SK-N-SH treated with all-trans-retinoic acid at 6 μM for 48 hours (cell line): ENCODE results near the gene EPDR1.

Experiments used
- ARNTL ChIP-seq: fragments of 450-650 bp; formaldehyde crosslinking; IDR thresholded peaks from 2 replicates; pipeline ENCODE4 v1.5.0; 2020; ENCODE audit warnings: low read depth, mild to moderate bottlenecking, moderate library complexity, borderline replicate concordance
- CREB5 ChIP-seq: fragments of 250-450 bp; sonication (Bioruptor Pico); IDR thresholded peaks from 2 replicates; pipeline ENCODE4 v1.5.1; 2020; ENCODE audit warnings: low read depth, mild to moderate bottlenecking, moderate library complexity
- TCF4 ChIP-seq: fragments of 250-450 bp; sonication (Bioruptor Pico); IDR thresholded peaks from 2 replicates; pipeline ENCODE4 v1.8.0; 2021; ENCODE audit warnings: mild to moderate bottlenecking, moderate library complexity, borderline replicate concordance
- ZC3H10 ChIP-seq: fragments of 250-450 bp; sonication (Bioruptor Pico); IDR thresholded peaks from 2 replicates; pipeline ENCODE4 v1.5.1; 2021; ENCODE audit warnings: mild to moderate bottlenecking, moderate library complexity
- ZFP3 ChIP-seq: fragments of 250-450 bp; sonication (Bioruptor Pico); IDR thresholded peaks from 2 replicates; pipeline ENCODE4 v1.5.0; 2020; ENCODE audit warnings: mild to moderate bottlenecking, moderate library complexity
- ZNF70 ChIP-seq: fragments of 450-650 bp; formaldehyde crosslinking; IDR thresholded peaks from 2 replicates; pipeline ENCODE4 v1.5.0; 2020; ENCODE audit warnings: mild to moderate bottlenecking, moderate library complexity

DNA sequence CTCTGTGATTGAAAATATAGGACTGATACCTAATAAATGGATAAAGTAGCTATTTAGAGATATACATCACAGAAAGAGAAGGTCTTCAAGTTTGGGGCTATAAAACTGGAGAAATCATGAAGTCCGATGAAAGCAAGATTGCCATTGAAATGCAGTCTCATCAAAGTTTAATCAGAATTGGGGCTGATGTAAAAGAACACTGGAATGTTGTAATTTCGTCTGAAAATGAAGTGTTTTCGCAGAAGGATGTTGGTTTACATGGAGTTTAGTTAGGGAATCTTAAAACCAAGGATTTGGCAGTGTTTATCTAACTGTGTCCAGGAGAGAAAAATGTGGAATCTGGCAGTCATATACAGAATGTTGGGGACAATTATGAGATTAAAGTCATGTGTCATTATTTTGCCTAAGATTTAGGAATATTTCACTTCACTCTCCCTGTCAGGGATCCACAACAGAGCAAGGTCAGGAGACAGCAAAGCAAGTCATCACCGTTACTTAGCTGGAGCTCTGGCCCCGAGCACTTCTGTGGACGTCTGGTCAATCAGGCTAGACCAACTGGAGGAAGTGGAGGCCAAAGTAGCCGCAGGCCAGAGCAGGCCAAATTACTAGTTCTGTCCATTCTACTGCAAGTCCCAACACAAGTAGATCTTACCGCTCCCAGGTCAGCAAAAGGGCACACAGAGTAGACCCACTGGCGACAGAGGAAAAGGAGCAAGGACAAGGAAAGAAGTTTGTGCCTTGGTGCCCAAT is 37.0 kb downstream of the EPDR1 start:
- TF ChIP-seq TCF4 (CRISPR knock-in tag) = no peak
- TF ChIP-seq ARNTL = no peak
- TF ChIP-seq ZFP3 = no peak
- TF ChIP-seq ZC3H10 (CRISPR knock-in tag) = no peak
- TF ChIP-seq ZNF70 (CRISPR knock-in tag) = no peak
- no peak for TF ChIP-seq CREB5
